Progenitor cell of endocrine pancreas (in vitro differentiated cells): ENCODE measurements around the gene SSR1. TPM values are rescaled to one million over a fixed set of nuclear protein-coding genes. Genes with fewer than 3 reads are reported as not detected.

Source experiments
- DNase-seq: peaks from one replicate; pipeline ENCODE4 v3.0.0; 2021; ENCODE audit warnings: low spot score; ENCODE audit not compliant: unreplicated experiment
- H3K27ac Mint-ChIP-seq: 2 replicates; pipeline ENCODE4 v1.8.0; 2021; ENCODE audit warnings: mild to moderate bottlenecking, moderate library complexity, mixed read lengths
- H3K27me3 Mint-ChIP-seq: 2 replicates; pipeline ENCODE4 v1.8.0; 2021; ENCODE audit warnings: mixed read lengths
- H3K36me3 Mint-ChIP-seq: 2 replicates; pipeline ENCODE4 v1.8.0; 2022; ENCODE audit warnings: mixed read lengths; ENCODE audit not compliant: insufficient read depth
- H3K4me1 Mint-ChIP-seq: 2 replicates; pipeline ENCODE4 v1.8.0; 2021; ENCODE audit warnings: low read depth, mixed read lengths
- H3K4me3 Mint-ChIP-seq: 2 replicates; pipeline ENCODE4 v1.8.0; 2021; ENCODE audit warnings: low read depth, mild to moderate bottlenecking, moderate library complexity, mixed read lengths
- H3K9me3 Mint-ChIP-seq: 2 replicates; pipeline ENCODE4 v1.8.0; 2021; ENCODE audit warnings: low read depth, mixed read lengths
- CTCF ChIP-seq: fragments of 200-600 bp; sonication (generic); IDR thresholded peaks from one replicate; pipeline ENCODE4 v1.5.0; 2021; ENCODE audit warnings: antibody characterized with exemption, mild to moderate bottlenecking; ENCODE audit not compliant: unreplicated experiment
- total RNA-seq: library from RNA; stranded (reverse); gene quantifications from 2 replicates; pipeline ENCODE4 v1.2.1, GENCODE V29; 2021

Gene SSR1
- total RNA-seq, 1 donor from 2014 or later = 113 TPM

GRCh38 chr6:7247179-7247456 lies 65.9 kb downstream of the SSR1 start:
- Mint-ChIP-seq H3K36me3 (peaks cover 7% of the 10 kb centered on the region), H3K9me3 (no peaks in the 10 kb centered on the region), H3K4me3 (no peak overlapping the region), H3K4me1 (peaks cover 22% of the 10 kb centered on the region), H3K27ac (no peak overlapping the region), H3K27me3 (no peaks in the 10 kb centered on the region)
- no peak for DNase-seq
- no peak for TF ChIP-seq CTCF

- Mint-ChIP-seq H3K27me3 (no peaks in the 10 kb centered on the region), H3K4me1 (peaks cover 28% of the 10 kb centered on the region), H3K36me3 (peaks cover 7% of the 10 kb centered on the region), H3K9me3 (no peaks in the 10 kb centered on the region), H3K27ac (no peak overlapping the region), H3K4me3 (no peak overlapping the region)
- no peak for TF ChIP-seq CTCF
- DNase-seq = no peak
Measured at GRCh38 chr6:7246401-7247178, 66.4 kb downstream of the SSR1 start.

GRCh38 chr6:7245668-7246393 lies 67.2 kb downstream of the SSR1 start:
- H3K27me3 Mint-ChIP-seq = no peaks in the 10 kb centered on the region
- H3K36me3 Mint-ChIP-seq = peaks cover 7% of the 10 kb centered on the region
- DNase-seq = no peak
- H3K27ac Mint-ChIP-seq = no peak overlapping the region
- H3K4me1 Mint-ChIP-seq = peaks cover 28% of the 10 kb centered on the region
- TF ChIP-seq CTCF = no peak
- no peak overlapping the region for H3K4me3 Mint-ChIP-seq
- H3K9me3 Mint-ChIP-seq = no peaks in the 10 kb centered on the region

GRCh38 chr6:7243179-7243981 lies 69.6 kb downstream of the SSR1 start:
- peak; percentile 95 for TF ChIP-seq CTCF
- Mint-ChIP-seq H3K27me3 (no peaks in the 10 kb centered on the region), H3K4me3 (peak overlapping the region; percentile 9), H3K36me3 (peaks cover 10% of the 10 kb centered on the region), H3K9me3 (no peaks in the 10 kb centered on the region), H3K4me1 (peaks cover 40% of the 10 kb centered on the region), H3K27ac (peak overlapping the region; percentile 46)
- DNase-seq = peak; percentile 45

- no peak for TF ChIP-seq CTCF
- Mint-ChIP-seq H3K36me3 (peaks cover 8% of the 10 kb centered on the region), H3K4me1 (peaks cover 40% of the 10 kb centered on the region), H3K27ac (peak overlapping the region; percentile 46), H3K9me3 (no peaks in the 10 kb centered on the region), H3K27me3 (no peaks in the 10 kb centered on the region), H3K4me3 (peak overlapping the region; percentile 9)
- no peak for DNase-seq
Measured at GRCh38 chr6:7242835-7243178, 70.2 kb downstream of the SSR1 start.
